Upper lobe of left lung (tissue), 6 donors: ENCODE measurements around the gene HSD17B10. TPM values are rescaled to one million over a fixed set of nuclear protein-coding genes. Genes with fewer than 3 reads are reported as not detected.
"Not testable (repeated sequence)": the region's sequence is repeated elsewhere in the genome, so short reads cannot be mapped to it uniquely, and the experiment has no call there.

Experiments
- ATAC-seq, 2 donors: fragments of 200-7000 bp; cut with Tn5 transposase; one replicate each; pipeline ENCODE4 v1.9.1; 2022; ENCODE audit warnings: mild to moderate bottlenecking in 2 of 2, moderate library complexity in 2 of 2; ENCODE audit not compliant: low FRiP score in 2 of 2
- DNase-seq, 2 donors: peaks; one replicate each; pipeline ENCODE4 v3.0.0-alpha.2; 2019 to 2020
- H3K27ac ChIP-seq, 4 donors: fragments of 200-600 bp; sonication (generic); one replicate each; pipeline ENCODE4 v1.5.1; 2016 to 2019
- H3K27me3 ChIP-seq, 4 donors: fragments of 200-600 bp; sonication (generic); one replicate each; pipeline ENCODE4 v1.5.1; 2017 to 2019
- H3K36me3 ChIP-seq, 4 donors: fragments of 200-600 bp; sonication (generic); one replicate each; pipeline ENCODE4 v1.5.1; 2016 to 2019
- H3K4me1 ChIP-seq, 4 donors: fragments of 200-600 bp; sonication (generic); one replicate each; pipeline ENCODE4 v1.5.1; 2018 to 2019
- H3K4me3 ChIP-seq, 4 donors: fragments of 200-600 bp; sonication (generic); one replicate each; pipeline ENCODE4 v1.5.1; 2017 to 2019; ENCODE audit warnings: mild to moderate bottlenecking in 2 of 4, moderate library complexity in 1 of 4
- H3K9me3 ChIP-seq, 4 donors: fragments of 200-600 bp; sonication (generic); one replicate each; pipeline ENCODE4 v1.5.1; 2018 to 2019
- CTCF ChIP-seq, 6 experiments: fragments of 450-650 bp in 4 of 6; fragments of 200-600 bp in 2 of 6; sonication (generic) in 2 of 6; IDR thresholded peaks; one replicate each; pipeline ENCODE4 v1.5.1; 2016 to 2019; ENCODE audit warnings: antibody characterized with exemption in 6 of 6
- EP300 ChIP-seq, 4 donors: sonication (generic); formaldehyde crosslinking; IDR thresholded peaks; one replicate each; pipeline ENCODE4 v1.5.1; 2017; ENCODE audit warnings: antibody characterized with exemption in 4 of 4, control low read depth in 2 of 4
- POLR2A ChIP-seq, 4 donors: fragments of 450-650 bp; IDR thresholded peaks; one replicate each; pipeline ENCODE4 v1.5.1; 2016 to 2017; ENCODE audit warnings: antibody characterized with exemption in 4 of 4, mild to moderate bottlenecking in 2 of 4
- POLR2AphosphoS5 ChIP-seq, 2 donors: sonication (generic); formaldehyde crosslinking; IDR thresholded peaks; one replicate each; pipeline ENCODE4 v1.5.1; 2017; ENCODE audit warnings: antibody characterized with exemption in 2 of 2
- WGBS, 2 donors: methylation state at CpG; one replicate each; pipeline ENCODE4 v1.1.5; 2017 to 2018; 5-methylcytosine and 5-hydroxymethylcytosine counted together
- total RNA-seq, 6 donors: library from RNA; depleted of rRNA in 4 of 6; stranded (reverse); fragments of >200 nt in 4 of 6; gene quantifications; one replicate each; pipeline versions ENCODE4 v1.1.0 to v1.2.1, GENCODE V29; 2016 to 2021
- donor health status: DM: no; HTN: no; CAD: no; lungs with moderate emphysema.
- donor health status: DM: no; HTN: yes; CAD: no; lungs with severe emphysema.

Gene HSD17B10
- total RNA-seq, 6 donors from 2014 or later, result 7.3 to 71.3 (median 45.3) TPM

GRCh38 chrX:53421125-53421524 is 13.0 kb downstream of the HSD17B10 start:
- Histone ChIP-seq H3K27ac (peak overlapping the region in 1 of 4 donors; percentile 95), H3K27me3 (no peaks in the 10 kb centered on the region), H3K4me3 (peak overlapping the region in 2 of 4 donors; percentile 69 to 79), H3K36me3 (peaks cover 0 to 3% (median 0%) of the 10 kb centered on the region in 4 donors), H3K9me3 (no peaks in the 10 kb centered on the region), H3K4me1 (peaks cover 9 to 28% (median 11%) of the 10 kb centered on the region in 4 donors)
- ATAC-seq, result no peak
- TF ChIP-seq EP300 (IDR thresholded peaks at IDR 0.05), result no peak
- TF ChIP-seq POLR2A (IDR thresholded peaks at IDR 0.05), result no peak
- no peak for TF ChIP-seq CTCF (IDR thresholded peaks at IDR 0.05)
- TF ChIP-seq POLR2AphosphoS5 (IDR thresholded peaks at IDR 0.05), result no peak
- DNase-seq, result no peak
- WGBS, 2 donors, result 22 to 44% methylated on average over 1 to 2 of the region's 2 CpGs

- not testable (repeated sequence) for H3K9me3 ChIP-seq, H3K27me3 ChIP-seq, ATAC-seq, H3K36me3 ChIP-seq, DNase-seq, H3K27ac ChIP-seq, H3K4me3 ChIP-seq
- WGBS, 2 donors, result 88 to 97% methylated on average over 1 to 3 of the region's 3 CpGs
- peaks cover 9 to 28% (median 11%) of the 10 kb centered on the region in 4 donors for H3K4me1 ChIP-seq
These were observed 13.8 kb downstream of the HSD17B10 start for GRCh38 chrX:53420351-53420750.

- Histone ChIP-seq H3K27ac (no peak overlapping the region), H3K27me3 (no peaks in the 10 kb centered on the region), H3K4me1 (no peaks in the 10 kb centered on the region), H3K9me3 (no peaks in the 10 kb centered on the region), H3K4me3 (no peak overlapping the region), H3K36me3 (peaks cover 4 to 77% (median 40%) of the 10 kb centered on the region in 4 donors)
- TF ChIP-seq POLR2AphosphoS5 (IDR thresholded peaks at IDR 0.05), result no peak
- TF ChIP-seq EP300 (IDR thresholded peaks at IDR 0.05), result no peak
- TF ChIP-seq POLR2A (IDR thresholded peaks at IDR 0.05), result no peak
- no peak for TF ChIP-seq CTCF (IDR thresholded peaks at IDR 0.05)
- DNase-seq (no peak), ATAC-seq (no peak)
- 76 to 85% methylated on average over 2 of the region's 2 CpGs for WGBS, 2 donors
These were observed 21.7 kb downstream of the HSD17B10 start for GRCh38 chrX:53412446-53412845.

GRCh38 chrX:53403535-53403934 is 30.6 kb downstream of the HSD17B10 start:
- H3K36me3 ChIP-seq, result peaks cover 0 to 99% (median 52%) of the 10 kb centered on the region in 4 donors
- H3K9me3 ChIP-seq, result no peaks in the 10 kb centered on the region
- H3K4me3 ChIP-seq, result no peak overlapping the region
- DNase-seq (no peak), ATAC-seq (no peak)
- 92% methylated on average over 9 to 10 of the region's 10 CpGs for WGBS, 2 donors
- H3K4me1 ChIP-seq, result no peaks in the 10 kb centered on the region
- TF ChIP-seq CTCF (IDR thresholded peaks at IDR 0.05) (no peak), POLR2AphosphoS5 (IDR thresholded peaks at IDR 0.05) (no peak), EP300 (IDR thresholded peaks at IDR 0.05) (no peak), POLR2A (IDR thresholded peaks at IDR 0.05) (no peak)
- H3K27me3 ChIP-seq, result no peaks in the 10 kb centered on the region
- no peak overlapping the region for H3K27ac ChIP-seq

GRCh38 chrX:53398216-53398615 is 36.0 kb downstream of the HSD17B10 start:
- Histone ChIP-seq H3K9me3 (no peaks in the 10 kb centered on the region), H3K36me3 (peaks cover 0 to 95% (median 40%) of the 10 kb centered on the region in 4 donors), H3K27me3 (no peaks in the 10 kb centered on the region), H3K4me1 (no peaks in the 10 kb centered on the region), H3K27ac (no peak overlapping the region), H3K4me3 (no peak overlapping the region)
- DNase-seq, result no peak
- WGBS, 2 donors, result 96 to 100% methylated on average over 1 of the region's 1 CpG
- no peak for ATAC-seq
- TF ChIP-seq CTCF (IDR thresholded peaks at IDR 0.05) (no peak), POLR2AphosphoS5 (IDR thresholded peaks at IDR 0.05) (no peak), EP300 (IDR thresholded peaks at IDR 0.05) (no peak), POLR2A (IDR thresholded peaks at IDR 0.05) (no peak)
